Upper lobe of left lung (tissue), 6 donors: ENCODE measurements around the gene DISP3. TPM values are rescaled to one million over a fixed set of nuclear protein-coding genes. Genes with fewer than 3 reads are reported as not detected.

Experiments
- ATAC-seq, 2 donors: fragments of 200-7000 bp; cut with Tn5 transposase; one replicate each; pipeline ENCODE4 v1.9.1; 2022; ENCODE audit warnings: mild to moderate bottlenecking in 2 of 2, moderate library complexity in 2 of 2; ENCODE audit not compliant: low FRiP score in 2 of 2
- DNase-seq, 2 donors: peaks; one replicate each; pipeline ENCODE4 v3.0.0-alpha.2; 2019 to 2020
- H3K27ac ChIP-seq, 4 donors: fragments of 200-600 bp; sonication (generic); one replicate each; pipeline ENCODE4 v1.5.1; 2016 to 2019
- H3K27me3 ChIP-seq, 4 donors: fragments of 200-600 bp; sonication (generic); one replicate each; pipeline ENCODE4 v1.5.1; 2017 to 2019
- H3K36me3 ChIP-seq, 4 donors: fragments of 200-600 bp; sonication (generic); one replicate each; pipeline ENCODE4 v1.5.1; 2016 to 2019
- H3K4me1 ChIP-seq, 4 donors: fragments of 200-600 bp; sonication (generic); one replicate each; pipeline ENCODE4 v1.5.1; 2018 to 2019
- H3K4me3 ChIP-seq, 4 donors: fragments of 200-600 bp; sonication (generic); one replicate each; pipeline ENCODE4 v1.5.1; 2017 to 2019; ENCODE audit warnings: mild to moderate bottlenecking in 2 of 4, moderate library complexity in 1 of 4
- H3K9me3 ChIP-seq, 4 donors: fragments of 200-600 bp; sonication (generic); one replicate each; pipeline ENCODE4 v1.5.1; 2018 to 2019
- EP300 ChIP-seq, 4 donors: sonication (generic); formaldehyde crosslinking; IDR thresholded peaks; one replicate each; pipeline ENCODE4 v1.5.1; 2017; ENCODE audit warnings: antibody characterized with exemption in 4 of 4, control low read depth in 2 of 4
- POLR2A ChIP-seq, 4 donors: fragments of 450-650 bp; IDR thresholded peaks; one replicate each; pipeline ENCODE4 v1.5.1; 2016 to 2017; ENCODE audit warnings: antibody characterized with exemption in 4 of 4, mild to moderate bottlenecking in 2 of 4
- POLR2AphosphoS5 ChIP-seq, 2 donors: sonication (generic); formaldehyde crosslinking; IDR thresholded peaks; one replicate each; pipeline ENCODE4 v1.5.1; 2017; ENCODE audit warnings: antibody characterized with exemption in 2 of 2
- WGBS, 2 donors: methylation state at CpG; one replicate each; pipeline ENCODE4 v1.1.5; 2017 to 2018; 5-methylcytosine and 5-hydroxymethylcytosine counted together
- total RNA-seq, 6 donors: library from RNA; depleted of rRNA in 4 of 6; stranded (reverse); fragments of >200 nt in 4 of 6; gene quantifications; one replicate each; pipeline versions ENCODE4 v1.1.0 to v1.2.1, GENCODE V29; 2016 to 2021
- TF ChIP-seq, protein P1 (sequence below), 6 experiments: fragments of 450-650 bp in 4 of 6; fragments of 200-600 bp in 2 of 6; sonication (generic) in 2 of 6; IDR thresholded peaks; one replicate each; pipeline ENCODE4 v1.5.1; 2016 to 2019; ENCODE audit warnings: antibody characterized with exemption in 6 of 6
- donor health status: DM: no; HTN: no; CAD: no; lungs with moderate emphysema.
- donor health status: DM: no; HTN: yes; CAD: no; lungs with severe emphysema.

Gene DISP3
- total RNA-seq, 6 donors from 2014 or later = 0.07 to 0.79 (median 0.09) TPM; not detected in 3

DNA sequence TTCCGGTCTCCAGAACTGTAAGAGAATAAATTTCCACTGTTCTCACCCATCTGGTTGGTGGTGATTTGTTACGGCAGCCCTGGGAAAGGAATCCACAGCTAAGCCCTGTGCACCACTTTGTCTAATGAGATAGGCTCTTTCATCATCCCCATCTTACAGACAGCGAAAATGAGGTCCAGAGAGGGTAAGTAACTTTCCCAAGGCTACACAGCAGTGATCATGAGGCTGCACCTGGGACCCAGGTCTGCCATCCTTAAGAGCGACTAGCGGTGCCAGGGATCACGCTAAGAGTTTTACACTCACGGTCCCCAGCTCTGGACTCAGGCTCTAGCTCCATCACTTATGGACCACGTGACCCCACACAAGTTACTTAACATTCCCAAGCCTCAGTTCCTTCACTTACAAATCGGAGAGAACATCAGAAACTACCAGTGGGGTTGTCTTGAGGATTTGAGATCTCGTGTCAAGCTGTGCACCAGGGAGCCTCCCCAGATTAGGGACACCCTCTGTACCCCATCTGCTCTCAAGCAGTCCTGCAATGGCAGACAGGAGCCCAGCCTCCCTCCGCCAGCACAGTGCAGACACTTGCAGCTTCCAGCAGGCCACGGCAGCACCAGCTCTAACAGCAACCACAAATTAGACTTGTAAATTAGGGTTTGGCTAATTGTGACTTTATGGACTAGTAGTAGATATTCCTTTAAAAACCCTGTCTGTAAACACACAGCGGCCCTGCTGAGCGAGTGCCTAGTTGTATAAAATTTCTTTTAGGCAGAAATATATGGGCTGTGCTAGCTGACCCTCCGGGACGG lies 87.3 kb downstream of the DISP3 start:
- 69 to 83% methylated on average over 16 of the region's 16 CpGs for WGBS, 2 donors
- ATAC-seq = no peak

DNA sequence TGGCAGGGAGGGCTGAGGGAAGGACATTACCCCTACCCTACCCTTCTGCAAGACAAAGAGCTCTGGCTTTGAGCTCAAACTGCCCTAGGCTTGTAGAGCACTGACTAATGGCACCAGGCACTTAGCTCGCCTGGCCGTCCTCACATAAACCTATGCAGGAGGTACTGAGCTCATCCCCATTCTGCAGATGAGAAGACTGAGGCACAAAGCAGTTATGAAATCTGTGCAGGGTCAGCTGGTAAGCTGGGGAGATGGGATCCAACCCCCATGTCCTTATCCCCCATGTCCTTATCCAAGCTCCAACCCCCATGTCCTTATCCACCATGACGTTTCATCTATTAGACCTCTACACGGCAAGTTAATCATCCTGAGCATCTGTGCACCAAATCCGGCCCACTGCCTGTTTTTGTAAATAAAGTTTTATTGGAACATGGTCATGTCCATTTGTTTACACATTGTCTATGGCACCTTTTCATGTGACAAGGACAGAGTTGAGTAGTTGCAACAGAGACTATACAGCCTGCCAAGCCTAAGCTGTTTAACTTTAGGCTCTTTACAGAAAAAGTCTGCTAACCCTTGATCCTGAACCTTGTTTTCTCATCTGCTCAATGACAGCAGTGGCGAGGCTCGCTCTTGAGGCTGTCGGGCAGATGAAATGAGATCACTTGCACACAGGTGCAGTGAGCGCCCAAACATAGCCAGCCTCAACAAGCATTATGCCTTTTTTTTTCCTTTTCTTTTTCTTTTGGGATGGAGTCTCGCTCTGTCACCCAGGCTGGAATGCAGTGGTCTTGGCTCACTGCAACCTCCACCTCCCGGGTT lies 88.5 kb downstream of the DISP3 start:
- Histone ChIP-seq H3K9me3 (no peaks in the 10 kb centered on the region), H3K4me1 (no peaks in the 10 kb centered on the region), H3K27me3 (no peaks in the 10 kb centered on the region), H3K4me3 (no peak overlapping the region), H3K36me3 (no peaks in the 10 kb centered on the region), H3K27ac (no peak overlapping the region)
- 70 to 82% methylated on average over 11 of the region's 11 CpGs for WGBS, 2 donors
- TF ChIP-seq POLR2AphosphoS5 (IDR thresholded peaks at IDR 0.05) (no peak), POLR2A (IDR thresholded peaks at IDR 0.05) (no peak), EP300 (IDR thresholded peaks at IDR 0.05) (no peak)
- TF ChIP-seq, protein P1, sequence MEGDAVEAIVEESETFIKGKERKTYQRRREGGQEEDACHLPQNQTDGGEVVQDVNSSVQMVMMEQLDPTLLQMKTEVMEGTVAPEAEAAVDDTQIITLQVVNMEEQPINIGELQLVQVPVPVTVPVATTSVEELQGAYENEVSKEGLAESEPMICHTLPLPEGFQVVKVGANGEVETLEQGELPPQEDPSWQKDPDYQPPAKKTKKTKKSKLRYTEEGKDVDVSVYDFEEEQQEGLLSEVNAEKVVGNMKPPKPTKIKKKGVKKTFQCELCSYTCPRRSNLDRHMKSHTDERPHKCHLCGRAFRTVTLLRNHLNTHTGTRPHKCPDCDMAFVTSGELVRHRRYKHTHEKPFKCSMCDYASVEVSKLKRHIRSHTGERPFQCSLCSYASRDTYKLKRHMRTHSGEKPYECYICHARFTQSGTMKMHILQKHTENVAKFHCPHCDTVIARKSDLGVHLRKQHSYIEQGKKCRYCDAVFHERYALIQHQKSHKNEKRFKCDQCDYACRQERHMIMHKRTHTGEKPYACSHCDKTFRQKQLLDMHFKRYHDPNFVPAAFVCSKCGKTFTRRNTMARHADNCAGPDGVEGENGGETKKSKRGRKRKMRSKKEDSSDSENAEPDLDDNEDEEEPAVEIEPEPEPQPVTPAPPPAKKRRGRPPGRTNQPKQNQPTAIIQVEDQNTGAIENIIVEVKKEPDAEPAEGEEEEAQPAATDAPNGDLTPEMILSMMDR (IDR thresholded peaks at IDR 0.05) = no peak
- DNase-seq = no peak
- no peak for ATAC-seq

More for the DNA sequence above, 87.3 kb downstream of the DISP3 start:
- Histone ChIP-seq H3K36me3 (no peaks in the 10 kb centered on the region), H3K27me3 (no peaks in the 10 kb centered on the region), H3K9me3 (no peaks in the 10 kb centered on the region), H3K27ac (no peak overlapping the region), H3K4me1 (no peaks in the 10 kb centered on the region), H3K4me3 (no peak overlapping the region)
- TF ChIP-seq POLR2A (IDR thresholded peaks at IDR 0.05) (no peak), EP300 (IDR thresholded peaks at IDR 0.05) (no peak), POLR2AphosphoS5 (IDR thresholded peaks at IDR 0.05) (no peak)
- TF ChIP-seq, protein P1 (IDR thresholded peaks at IDR 0.05) = no peak
- no peak for DNase-seq

DNA sequence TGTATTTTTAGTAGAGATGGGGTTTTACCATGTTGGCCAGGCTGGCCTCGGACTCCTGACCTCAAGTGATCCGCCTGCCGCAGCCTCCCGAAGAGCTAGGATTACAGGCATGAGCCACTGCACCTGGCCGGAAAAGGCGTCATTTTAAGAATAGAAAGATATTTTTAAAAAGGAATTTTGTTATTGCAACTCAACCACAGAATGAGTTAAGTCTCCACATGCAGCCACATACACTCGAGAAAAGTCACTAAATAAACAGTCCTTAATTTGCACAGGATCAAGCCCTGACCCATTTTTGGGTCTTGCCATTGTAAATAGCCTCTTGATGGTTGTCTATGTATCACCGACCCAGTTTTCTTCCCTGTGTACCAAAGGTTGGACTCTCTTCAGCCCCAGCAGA lies 89.7 kb downstream of the DISP3 start:
- DNase-seq = no peak
- H3K4me3 ChIP-seq = no peak overlapping the region
- no peak overlapping the region for H3K27ac ChIP-seq
- H3K9me3 ChIP-seq = no peaks in the 10 kb centered on the region
- no peaks in the 10 kb centered on the region for H3K4me1 ChIP-seq
- H3K27me3 ChIP-seq = no peaks in the 10 kb centered on the region
- no peaks in the 10 kb centered on the region for H3K36me3 ChIP-seq
- TF ChIP-seq, protein P1 (IDR thresholded peaks at IDR 0.05) = no peak
- TF ChIP-seq POLR2AphosphoS5 (IDR thresholded peaks at IDR 0.05) = no peak
- TF ChIP-seq POLR2A (IDR thresholded peaks at IDR 0.05) = no peak
- no peak for TF ChIP-seq EP300 (IDR thresholded peaks at IDR 0.05)
- ATAC-seq = no peak
- 73 to 76% methylated on average over 8 of the region's 8 CpGs for WGBS, 2 donors

DNA sequence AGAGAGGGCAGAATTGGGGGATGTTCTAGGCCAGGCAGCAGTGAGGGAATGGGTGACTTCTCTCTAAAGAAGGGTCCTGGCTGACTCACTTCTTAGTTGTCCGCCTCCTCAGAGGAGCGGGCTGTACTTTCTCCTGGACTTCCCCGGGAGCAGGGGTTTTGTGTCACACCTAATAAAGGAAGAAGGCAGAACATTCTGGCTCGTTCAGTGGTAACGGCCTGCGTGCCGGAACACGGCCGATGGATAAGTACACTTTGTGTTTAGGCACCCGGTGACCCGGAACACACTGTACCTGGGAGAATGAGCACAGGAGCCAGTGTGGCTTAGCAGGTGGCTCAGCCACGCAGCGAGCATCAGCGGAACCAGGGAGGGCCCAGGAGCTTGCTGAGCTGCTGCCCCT lies 90.6 kb downstream of the DISP3 start:
- ATAC-seq = no peak
- 69 to 81% methylated on average over 9 to 14 of the region's 14 CpGs for WGBS, 2 donors
- H3K4me1 ChIP-seq = no peaks in the 10 kb centered on the region
- no peaks in the 10 kb centered on the region for H3K9me3 ChIP-seq
- DNase-seq = no peak
- H3K4me3 ChIP-seq = no peak overlapping the region
- H3K27ac ChIP-seq = no peak overlapping the region
- no peaks in the 10 kb centered on the region for H3K36me3 ChIP-seq
- no peaks in the 10 kb centered on the region for H3K27me3 ChIP-seq
- TF ChIP-seq EP300 (IDR thresholded peaks at IDR 0.05) (no peak), POLR2AphosphoS5 (IDR thresholded peaks at IDR 0.05) (no peak), POLR2A (IDR thresholded peaks at IDR 0.05) (no peak)
- TF ChIP-seq, protein P1 (IDR thresholded peaks at IDR 0.05) = no peak
